Skin of body (tissue), 2 donors: ENCODE measurements around the gene KCNJ9. TPM values are rescaled to one million over a fixed set of nuclear protein-coding genes. Genes with fewer than 3 reads are reported as not detected.
"Not testable (repeated sequence)": the region's sequence is repeated elsewhere in the genome, so short reads cannot be mapped to it uniquely, and the experiment has no call there.

Source experiments
- DNase-seq: peaks from one replicate; lab custom pipeline; 2025; lab: John Stamatoyannopoulos, UW
- total RNA-seq: library from RNA; depleted of rRNA; stranded (reverse); fragments of >200 nt; gene quantifications from one replicate; pipeline ENCODE4 v1.2.3, GENCODE V29; 2014

Gene KCNJ9
- total RNA-seq, 1 donor from 2014 or later = not detected

- no peak for DNase-seq
Observed at GRCh38 chr1:160103658-160104408, 22.5 kb downstream of the KCNJ9 start.

GRCh38 chr1:160104486-160104885 lies 23.1 kb downstream of the KCNJ9 start:
- DNase-seq = no peak

- no peak for DNase-seq
Observed at GRCh38 chr1:160105155-160105554, 23.8 kb downstream of the KCNJ9 start.

GRCh38 chr1:160107512-160107911 lies 26.2 kb downstream of the KCNJ9 start:
- DNase-seq = no peak

GRCh38 chr1:160108888-160109662 lies 27.7 kb downstream of the KCNJ9 start:
- peak; percentile 50 for DNase-seq

GRCh38 chr1:160109686-160110085 lies 28.3 kb downstream of the KCNJ9 start:
- no peak for DNase-seq

- DNase-seq = not testable (repeated sequence)
Observed at GRCh38 chr1:160111462-160111861, 30.1 kb downstream of the KCNJ9 start.

- DNase-seq = peak; percentile 48
Observed at GRCh38 chr1:160112357-160112756, 31.0 kb downstream of the KCNJ9 start.

- DNase-seq = no peak
Observed at GRCh38 chr1:160113407-160113806, 32.1 kb downstream of the KCNJ9 start.

- no peak for DNase-seq
Observed at GRCh38 chr1:160114085-160114484, 32.7 kb downstream of the KCNJ9 start.

GRCh38 chr1:160115545-160116282 lies 34.4 kb downstream of the KCNJ9 start, which contains the start of gene ATP1A2:
ATP1A2 (plus strand) TSS chr1:160115759; CDS start chr1:160115862, 103 bp downstream.
- DNase-seq = no peak

GRCh38 chr1:160116283-160117147 lies 35.2 kb downstream of the KCNJ9 start:
- DNase-seq = no peak

GRCh38 chr1:160117300-160117699 lies 36.0 kb downstream of the KCNJ9 start:
- no peak for DNase-seq

- DNase-seq = no peak
Observed at GRCh38 chr1:160117709-160118183, 36.4 kb downstream of the KCNJ9 start.

GRCh38 chr1:160118928-160119327 lies 37.6 kb downstream of the KCNJ9 start:
- DNase-seq = no peak

GRCh38 chr1:160120797-160121196 lies 39.5 kb downstream of the KCNJ9 start:
- DNase-seq = no peak

- DNase-seq = no peak
Observed at GRCh38 chr1:160121388-160121787, 40.0 kb downstream of the KCNJ9 start.

- no peak for DNase-seq
Observed at GRCh38 chr1:160122978-160123495, 41.7 kb downstream of the KCNJ9 start.

GRCh38 chr1:160123726-160124125 lies 42.4 kb downstream of the KCNJ9 start:
- no peak for DNase-seq

- no peak for DNase-seq
Observed at GRCh38 chr1:160124705-160125478, 43.6 kb downstream of the KCNJ9 start.
